ENCODE data around the gene AMER2. TPM values are rescaled to one million over a fixed set of nuclear protein-coding genes. Genes with fewer than 3 reads are reported as not detected.

AMER2 gene
- total and polyA plus RNA-seq, 7 donors = 0.09 to 2.4 (median 1.1) TPM; not detected in 2

DNA sequence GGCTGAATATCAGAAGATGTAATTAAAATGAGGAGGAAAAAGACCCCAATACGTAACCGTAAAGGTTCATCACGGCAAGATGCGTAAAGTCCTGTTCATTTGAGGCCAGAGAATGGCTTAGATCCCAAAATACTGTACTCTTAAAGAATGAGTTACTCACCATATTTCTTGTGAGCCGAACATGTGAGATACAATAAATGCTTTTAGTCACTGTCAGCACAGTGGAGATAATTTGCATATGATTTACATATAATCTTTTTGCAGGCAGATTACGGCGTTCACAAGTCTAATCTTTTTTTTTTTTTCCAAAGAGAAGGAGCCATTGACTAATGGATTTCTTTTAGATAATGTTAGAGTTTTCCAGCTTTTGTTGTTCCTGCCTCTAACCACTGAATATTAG is 28.4 kb downstream of the AMER2 start:
- H3K9me3 ChIP-seq = no peaks in the 10 kb centered on the region
- no peak overlapping the region for H3K27ac ChIP-seq
- H3K27me3 ChIP-seq = no peaks in the 10 kb centered on the region
- DNase-seq = no peak
- intact Hi-C loops (cut with DNase I) = no loop called here
- TF ChIP-seq POLR2AphosphoS5 (IDR thresholded peaks at IDR 0.05) (no peak), POLR2A (IDR thresholded peaks at IDR 0.05) (no peak), CTCF (IDR thresholded peaks at IDR 0.05) (no peak), EP300 (IDR thresholded peaks at IDR 0.05) (no peak)
- 76 to 86% methylated on average over 7 of the region's 7 CpGs for WGBS, 2 donors
- H3K4me3 ChIP-seq = no peak overlapping the region
- no peaks in the 10 kb centered on the region for H3K4me1 ChIP-seq
- no peaks in the 10 kb centered on the region for H3K36me3 ChIP-seq

GRCh38 chr13:25141042-25141441 is 31.0 kb downstream of the AMER2 start:
- WGBS, 2 donors = 82 to 86% methylated on average over 5 of the region's 5 CpGs
- H3K4me1 ChIP-seq = no peaks in the 10 kb centered on the region
- no peak overlapping the region for H3K4me3 ChIP-seq
- no peaks in the 10 kb centered on the region for H3K9me3 ChIP-seq
- DNase-seq = no peak
- H3K27ac ChIP-seq = no peak overlapping the region
- intact Hi-C loops (cut with DNase I) = no loop called here
- peaks cover 0 to 4% (median 0%) of the 10 kb centered on the region in 3 donors for H3K27me3 ChIP-seq
- H3K36me3 ChIP-seq = no peaks in the 10 kb centered on the region
- TF ChIP-seq POLR2A (IDR thresholded peaks at IDR 0.05) (no peak), POLR2AphosphoS5 (IDR thresholded peaks at IDR 0.05) (no peak)

DNA sequence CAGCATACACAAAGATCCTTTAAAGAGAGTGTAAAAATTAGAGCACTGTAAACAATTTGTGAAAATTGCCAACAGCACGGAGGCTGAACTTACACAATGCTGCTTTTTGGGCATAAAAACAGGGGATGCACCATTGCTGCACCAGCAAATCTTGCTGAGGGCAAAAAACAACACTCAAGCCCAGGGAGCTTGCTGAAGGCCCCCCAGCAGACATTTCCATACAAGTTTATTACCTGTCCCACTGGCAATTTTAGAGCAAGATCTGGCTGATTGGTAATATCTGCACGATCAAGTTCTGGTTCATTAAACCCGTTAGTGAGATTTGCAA is 34.3 kb downstream of the AMER2 start:
- 72 to 74% methylated on average over 3 of the region's 3 CpGs for WGBS, 2 donors
- Histone ChIP-seq H3K9me3 (no peaks in the 10 kb centered on the region), H3K27ac (no peak overlapping the region), H3K4me3 (no peak overlapping the region), H3K4me1 (no peaks in the 10 kb centered on the region), H3K27me3 (peaks cover 0 to 7% (median 0%) of the 10 kb centered on the region in 3 donors), H3K36me3 (no peaks in the 10 kb centered on the region)
- intact Hi-C loops (cut with DNase I) = no loop called here
- TF ChIP-seq POLR2A (IDR thresholded peaks at IDR 0.05) = no peak
- TF ChIP-seq EP300 (IDR thresholded peaks at IDR 0.05) = no peak
- TF ChIP-seq POLR2AphosphoS5 (IDR thresholded peaks at IDR 0.05) = no peak
- no peak for DNase-seq

DNA sequence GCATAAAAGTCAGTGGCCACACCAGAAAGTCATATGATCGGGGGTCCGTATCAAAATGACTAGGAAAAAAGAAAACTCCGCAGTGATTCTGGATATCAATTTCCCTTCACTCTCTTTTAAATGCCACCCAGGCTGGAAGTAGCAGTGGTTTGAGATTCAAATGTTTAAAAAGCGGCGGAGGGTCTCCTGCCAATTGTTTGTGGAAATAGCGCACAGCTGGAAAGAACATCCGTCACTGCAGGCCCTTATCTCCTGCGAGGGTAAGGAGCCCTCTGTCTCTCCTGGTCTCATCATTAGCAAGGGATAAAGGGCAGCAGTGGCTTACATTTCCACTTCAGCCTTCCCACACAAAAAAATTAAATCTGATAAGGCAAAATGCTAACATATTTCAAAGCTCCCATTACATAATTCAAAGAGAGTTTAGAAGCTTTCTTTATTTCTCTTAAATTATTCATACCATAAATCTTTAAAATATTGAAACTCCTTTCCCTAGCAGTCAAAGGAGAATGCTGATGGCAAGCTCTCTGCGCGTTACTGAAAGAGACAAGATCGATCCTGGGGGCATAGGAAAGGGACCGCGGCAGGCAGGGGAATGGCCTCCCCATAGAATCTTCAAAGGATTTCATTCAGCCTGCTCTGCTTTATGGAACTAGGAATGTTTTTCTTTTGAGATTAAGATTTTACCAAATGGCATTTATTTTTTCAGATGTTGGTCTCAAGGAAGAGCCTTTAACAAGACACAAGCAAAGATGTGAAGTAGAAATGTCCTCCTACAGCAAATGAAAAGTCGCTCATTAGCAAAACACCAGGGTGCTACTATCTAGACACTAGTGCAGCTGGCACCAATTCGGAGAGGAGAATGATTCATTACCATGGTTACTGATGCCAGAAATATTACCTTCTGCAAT is 35.0 kb downstream of the AMER2 start:
- Histone ChIP-seq H3K9me3 (no peaks in the 10 kb centered on the region), H3K4me1 (no peaks in the 10 kb centered on the region), H3K27ac (no peak overlapping the region), H3K36me3 (no peaks in the 10 kb centered on the region), H3K4me3 (no peak overlapping the region), H3K27me3 (peaks cover 0 to 7% (median 0%) of the 10 kb centered on the region in 3 donors)
- no peak for DNase-seq
- TF ChIP-seq CTCF (IDR thresholded peaks at IDR 0.05) (no peak), EP300 (IDR thresholded peaks at IDR 0.05) (no peak), POLR2AphosphoS5 (IDR thresholded peaks at IDR 0.05) (no peak), POLR2A (IDR thresholded peaks at IDR 0.05) (no peak)
- 23 to 45% methylated on average over 15 of the region's 15 CpGs for WGBS, 2 donors
- intact Hi-C loops (cut with DNase I) = no loop called here

GRCh38 chr13:25135896-25136295 is 36.2 kb downstream of the AMER2 start:
- TF ChIP-seq POLR2A (IDR thresholded peaks at IDR 0.05) (no peak), EP300 (IDR thresholded peaks at IDR 0.05) (no peak), CTCF (IDR thresholded peaks at IDR 0.05) (no peak), POLR2AphosphoS5 (IDR thresholded peaks at IDR 0.05) (no peak)
- Histone ChIP-seq H3K27me3 (peaks cover 0 to 7% (median 0%) of the 10 kb centered on the region in 3 donors), H3K4me1 (no peaks in the 10 kb centered on the region), H3K27ac (no peak overlapping the region), H3K36me3 (no peaks in the 10 kb centered on the region), H3K9me3 (no peaks in the 10 kb centered on the region), H3K4me3 (no peak overlapping the region)
- 88 to 89% methylated on average over 4 of the region's 4 CpGs for WGBS, 2 donors
- intact Hi-C loops (cut with DNase I) = no loop called here
- no peak for DNase-seq

Measured in sigmoid colon (tissue), 7 donors.